H7 (cell line): ENCODE data around the gene CHST11. TPM values are rescaled to one million over a fixed set of nuclear protein-coding genes. Genes with fewer than 3 reads are reported as not detected.

Experiments used
- DNase-seq: peaks from one replicate; pipeline ENCODE4 v3.0.0; 2012
- H3K27me3 ChIP-seq: 2 replicates; pipeline ENCODE4 v1.6.0; 2011; ENCODE audit warnings: mild to moderate bottlenecking, low read length; ENCODE audit not compliant: control insufficient read depth, insufficient read depth
- H3K36me3 ChIP-seq: replicated peaks from 2 replicates; pipeline ENCODE4 v1.5.1; 2011; ENCODE audit warnings: low read length; ENCODE audit not compliant: control insufficient read depth, insufficient read depth
- H3K4me3 ChIP-seq: 2 replicates; pipeline ENCODE4 v1.5.1; 2011; ENCODE audit warnings: low read depth, mild to moderate bottlenecking, control low read depth, low read length, moderate library complexity; ENCODE audit not compliant: insufficient read depth
- total RNA-seq: library from RNA; depleted of rRNA; stranded (reverse); fragments of >200 nt; shearing (Covaris generic); gene quantifications from 2 replicates; pipeline ENCODE4 v1.2.3, GENCODE V29; 2014

Gene CHST11
- total RNA-seq, 1 experiment from 2014 or later, result 14.5 TPM

DNA sequence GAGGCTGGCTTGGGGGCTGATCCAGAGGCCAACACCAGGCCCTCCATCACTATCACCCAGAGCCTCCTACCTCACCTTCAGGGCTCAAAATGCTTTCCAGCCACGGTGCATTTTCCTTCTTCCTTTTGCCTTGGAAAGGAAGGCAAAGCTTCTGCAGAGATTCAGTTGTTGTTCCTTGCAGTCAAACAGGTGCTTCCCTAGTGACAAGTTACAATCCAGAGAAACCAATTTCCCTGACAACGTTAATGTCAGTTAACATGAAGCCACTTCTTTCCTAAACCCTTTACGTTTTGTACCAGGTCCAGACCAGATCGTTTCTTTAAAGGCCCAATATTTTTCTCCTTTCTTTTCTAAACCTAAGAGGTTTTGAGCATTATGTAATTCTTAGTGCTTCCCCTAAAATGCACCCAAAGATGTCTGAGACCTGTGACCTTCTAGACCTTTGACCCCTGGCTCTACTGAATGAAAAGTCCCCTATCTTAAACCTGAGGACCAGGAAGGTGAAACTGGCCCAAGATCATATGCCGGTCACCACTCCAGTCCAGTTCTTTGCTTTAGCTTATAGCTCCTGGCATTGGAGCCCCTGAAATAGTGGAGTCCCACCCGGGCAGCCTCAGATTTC lies 289.8 kb downstream of the CHST11 start:
- no peak for DNase-seq

DNA sequence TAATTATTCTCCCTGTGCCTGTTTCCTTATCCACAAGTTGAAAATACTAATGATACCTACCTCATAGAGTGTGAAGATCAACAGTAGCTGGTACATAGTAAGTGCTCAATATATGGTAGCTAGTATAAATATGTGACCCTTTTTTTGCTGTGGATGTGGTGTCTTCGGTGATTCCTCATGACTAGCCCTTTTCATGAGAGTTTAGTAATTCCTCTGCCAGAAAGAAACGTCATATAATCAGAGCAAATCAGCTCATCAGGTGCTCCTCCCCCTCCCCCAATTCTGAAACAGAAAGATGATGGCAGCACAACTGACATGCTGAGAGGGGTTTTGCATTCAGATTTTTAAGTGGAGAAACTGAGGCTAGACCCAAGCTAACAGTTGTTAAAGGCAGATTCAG lies 290.6 kb downstream of the CHST11 start:
- no peaks in the 10 kb centered on the region for H3K36me3 ChIP-seq
- H3K27me3 ChIP-seq, result no peaks in the 10 kb centered on the region
- no peak for DNase-seq
- no peak overlapping the region for H3K4me3 ChIP-seq

More for the DNA sequence above, 289.8 kb downstream of the CHST11 start:
- H3K36me3 ChIP-seq, result no peaks in the 10 kb centered on the region
- H3K27me3 ChIP-seq, result no peaks in the 10 kb centered on the region
- no peak overlapping the region for H3K4me3 ChIP-seq

DNA sequence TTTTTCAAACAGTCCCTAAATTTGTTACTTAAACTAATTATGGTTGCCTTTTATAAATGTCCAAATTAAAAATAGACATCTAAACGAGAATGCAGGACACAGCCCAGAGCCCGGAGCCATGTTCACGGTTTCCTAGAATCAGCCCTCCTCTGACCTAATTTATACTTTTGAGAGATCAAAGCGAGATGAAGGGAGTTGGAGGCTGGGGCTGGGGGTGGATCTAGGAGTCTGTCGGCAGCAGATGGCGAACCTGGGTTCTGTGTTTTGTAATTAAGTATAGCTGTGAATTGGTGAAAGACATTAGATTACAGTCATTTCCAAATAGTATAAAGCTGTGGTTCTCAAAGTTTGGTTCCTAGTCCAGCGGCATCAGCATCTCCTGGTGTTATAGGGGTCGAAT lies 291.2 kb downstream of the CHST11 start:
- Histone ChIP-seq H3K4me3 (no peak overlapping the region), H3K27me3 (no peaks in the 10 kb centered on the region), H3K36me3 (no peaks in the 10 kb centered on the region)
- no peak for DNase-seq

DNA sequence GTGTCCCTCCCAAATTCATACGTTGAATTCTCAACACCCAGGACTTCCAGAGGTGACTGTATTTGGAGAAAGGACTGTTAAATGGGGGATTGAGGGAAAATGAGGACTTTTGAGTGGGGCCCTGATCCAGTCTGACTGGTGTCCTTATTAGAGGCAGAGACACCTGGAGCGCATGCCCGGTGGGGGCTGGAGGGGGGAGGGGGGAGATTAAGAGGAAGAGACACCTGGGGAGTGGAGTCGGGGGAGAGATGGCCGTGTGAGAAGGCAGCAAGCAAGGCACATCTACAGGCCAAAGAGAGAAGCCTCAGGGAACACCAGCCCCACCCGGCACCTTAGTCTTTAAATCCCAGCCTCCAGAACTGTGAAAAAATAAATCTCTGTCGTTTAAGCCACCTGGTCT lies 291.6 kb downstream of the CHST11 start:
- Histone ChIP-seq H3K36me3 (no peaks in the 10 kb centered on the region), H3K4me3 (no peak overlapping the region), H3K27me3 (no peaks in the 10 kb centered on the region)
- DNase-seq, result no peak

DNA sequence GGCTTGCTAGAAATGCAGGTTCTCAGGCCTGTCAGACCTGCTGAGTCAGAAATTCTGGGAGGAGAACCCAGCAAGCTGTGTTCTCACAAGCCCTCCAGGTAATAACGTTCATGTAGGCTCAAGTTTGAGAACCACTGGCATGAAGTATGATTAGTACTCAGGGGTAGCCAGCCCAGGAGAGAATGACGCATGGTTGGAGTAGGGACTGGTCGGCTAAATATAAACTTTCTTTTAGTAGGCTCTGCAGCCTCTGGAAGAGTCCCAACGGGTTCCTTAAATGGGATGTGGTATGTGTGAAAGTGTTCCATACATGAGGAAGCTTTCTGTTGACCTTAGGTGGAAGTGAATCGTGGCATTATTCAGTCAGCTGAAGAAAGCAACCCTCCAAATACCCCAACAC lies 292.0 kb downstream of the CHST11 start:
- Histone ChIP-seq H3K27me3 (no peaks in the 10 kb centered on the region), H3K36me3 (no peaks in the 10 kb centered on the region), H3K4me3 (no peak overlapping the region)
- DNase-seq, result no peak

DNA sequence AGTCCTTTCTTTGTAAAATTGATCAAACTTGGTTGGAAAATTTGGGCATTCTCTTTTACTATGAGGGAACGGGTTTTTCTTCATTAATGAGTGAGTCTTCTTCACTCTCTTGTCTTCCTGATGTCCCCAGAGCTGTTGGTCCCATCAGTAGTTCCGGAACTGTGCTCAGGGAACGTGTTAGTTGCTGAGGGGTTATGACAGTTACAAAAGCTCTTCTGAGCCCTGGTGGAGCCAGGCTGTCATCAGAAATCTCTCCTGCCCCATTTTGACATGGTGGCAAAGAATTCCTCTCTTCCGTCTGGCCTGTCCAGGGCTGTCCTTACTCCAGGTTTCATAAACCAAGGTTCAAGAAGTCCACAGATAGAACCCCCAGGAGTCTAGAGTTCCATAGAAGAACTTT lies 292.8 kb downstream of the CHST11 start:
- Histone ChIP-seq H3K27me3 (no peaks in the 10 kb centered on the region), H3K4me3 (no peak overlapping the region), H3K36me3 (no peaks in the 10 kb centered on the region)
- peak; percentile 7 for DNase-seq

DNA sequence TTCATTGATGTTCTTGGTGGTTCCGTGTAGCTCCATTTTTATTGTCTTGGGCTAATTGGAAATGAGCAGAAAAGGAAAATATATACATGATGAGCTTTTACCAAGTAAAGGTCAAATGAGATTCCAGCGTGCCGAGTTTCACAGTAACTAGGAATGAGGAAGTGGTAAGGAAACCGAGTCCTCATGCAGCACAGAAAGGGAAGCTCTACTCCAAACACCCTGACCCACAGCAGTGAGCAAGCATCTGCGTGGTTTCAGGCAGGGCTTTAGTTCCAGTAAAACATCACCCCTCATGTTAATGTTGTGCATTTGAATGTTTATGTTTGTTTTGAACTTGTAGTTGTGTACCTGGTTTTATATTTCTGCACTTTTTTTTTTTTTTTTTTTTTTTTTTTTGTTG lies 293.3 kb downstream of the CHST11 start:
- peak; percentile 11 for DNase-seq
- Histone ChIP-seq H3K27me3 (no peaks in the 10 kb centered on the region), H3K4me3 (no peak overlapping the region), H3K36me3 (no peaks in the 10 kb centered on the region)

DNA sequence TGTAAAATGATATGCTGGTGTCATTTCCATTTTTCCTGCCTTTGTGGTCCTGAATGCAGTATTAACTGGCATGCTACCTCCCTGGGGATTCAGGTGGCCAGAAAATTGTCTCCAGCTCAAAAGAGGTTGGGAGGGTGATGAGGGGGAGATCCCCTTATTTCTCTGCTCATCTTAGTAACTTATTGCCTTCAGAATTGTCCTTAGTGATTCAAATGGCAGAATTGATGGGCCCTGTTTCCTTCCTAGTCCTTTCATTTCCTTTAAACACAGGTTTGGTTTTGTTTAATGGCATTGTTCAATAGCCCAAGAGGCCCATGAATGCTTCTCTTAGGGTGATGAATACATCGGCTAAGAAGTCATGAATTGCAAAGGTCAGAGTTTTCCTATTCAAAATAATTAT lies 294.4 kb downstream of the CHST11 start:
- Histone ChIP-seq H3K36me3 (no peaks in the 10 kb centered on the region), H3K27me3 (no peaks in the 10 kb centered on the region)
- DNase-seq, result peak; percentile 39

DNA sequence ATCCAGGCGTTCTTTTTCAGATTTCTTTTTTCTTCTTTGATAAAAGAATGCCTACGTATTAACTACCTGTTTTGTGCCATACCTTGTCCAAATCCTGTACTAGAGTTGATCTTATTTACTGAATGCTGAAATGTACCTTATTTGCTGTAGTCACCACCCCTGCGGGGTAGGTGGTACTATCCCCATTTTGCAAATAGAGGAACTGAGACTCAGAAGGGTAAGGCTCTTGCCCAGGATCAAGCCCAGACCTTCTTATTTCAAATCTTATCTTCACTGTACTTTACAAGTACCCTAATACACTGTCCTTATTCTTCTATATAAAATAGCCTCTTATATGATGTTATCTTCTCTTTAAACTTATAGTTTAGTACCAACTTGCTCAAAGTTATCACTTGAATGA lies 294.8 kb downstream of the CHST11 start:
- peak; percentile 14 for DNase-seq
- Histone ChIP-seq H3K4me3 (no peak overlapping the region), H3K36me3 (no peaks in the 10 kb centered on the region), H3K27me3 (no peaks in the 10 kb centered on the region)

More for the DNA sequence above, 294.4 kb downstream of the CHST11 start:
- H3K4me3 ChIP-seq, result no peak overlapping the region

DNA sequence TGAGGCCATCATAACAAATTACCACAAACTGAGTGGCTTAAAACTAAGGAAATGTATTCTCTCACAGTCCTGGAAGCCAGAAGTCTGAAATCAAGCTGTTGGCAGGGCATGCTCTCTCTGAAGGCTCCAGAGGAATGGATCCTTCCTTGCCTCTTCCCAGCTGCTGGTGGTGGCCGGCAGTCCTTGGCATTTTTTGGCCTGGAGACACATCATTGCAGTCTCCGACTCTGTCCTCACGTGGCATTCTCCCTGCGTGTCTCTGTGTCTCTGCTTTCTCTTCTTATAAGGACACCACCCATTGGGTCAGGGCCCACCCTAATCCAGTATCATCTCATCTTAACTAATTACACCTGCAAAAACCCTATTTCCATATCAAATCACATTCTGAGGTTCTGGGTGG lies 295.3 kb downstream of the CHST11 start:
- Histone ChIP-seq H3K36me3 (no peaks in the 10 kb centered on the region), H3K4me3 (no peak overlapping the region), H3K27me3 (no peaks in the 10 kb centered on the region)
- DNase-seq, result no peak

DNA sequence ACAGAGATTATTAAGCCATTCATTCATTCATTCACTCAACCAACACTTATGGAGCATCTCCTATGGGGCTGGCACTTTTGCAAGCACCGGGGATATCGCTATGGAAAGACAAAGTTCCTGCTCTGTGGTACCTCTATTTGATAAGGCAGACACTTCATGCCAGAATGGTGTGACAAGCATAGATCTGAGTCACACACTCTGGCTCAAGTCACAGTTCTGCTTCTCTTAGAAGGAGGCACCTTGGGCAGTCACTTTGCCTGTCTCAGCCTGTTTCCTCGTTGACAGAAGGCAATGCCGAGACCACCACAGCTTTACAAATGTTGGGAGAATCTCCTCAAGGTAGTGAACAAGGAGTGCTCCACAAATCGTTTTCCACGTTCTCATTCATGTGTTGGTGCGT lies 296.1 kb downstream of the CHST11 start:
- H3K36me3 ChIP-seq, result no peaks in the 10 kb centered on the region
- no peaks in the 10 kb centered on the region for H3K27me3 ChIP-seq
- DNase-seq, result peak; percentile 2
- H3K4me3 ChIP-seq, result no peak overlapping the region

DNA sequence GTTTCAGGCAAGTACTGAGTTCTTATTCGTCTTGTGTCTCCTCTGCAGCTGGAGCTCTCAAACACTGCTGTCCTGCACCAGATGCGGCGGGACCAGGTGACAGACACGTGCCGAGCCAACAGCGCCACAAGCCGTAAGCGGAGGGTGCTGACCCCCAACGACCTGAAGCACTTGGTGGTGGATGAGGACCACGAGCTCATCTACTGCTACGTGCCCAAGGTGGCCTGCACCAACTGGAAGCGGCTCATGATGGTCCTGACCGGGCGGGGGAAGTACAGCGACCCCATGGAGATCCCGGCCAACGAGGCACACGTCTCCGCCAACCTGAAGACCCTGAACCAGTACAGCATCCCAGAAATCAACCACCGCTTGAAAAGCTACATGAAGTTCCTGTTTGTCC lies 300.2 kb downstream of the CHST11 start:
- DNase-seq, result peak; percentile 2
- no peak overlapping the region for H3K4me3 ChIP-seq
- no peaks in the 10 kb centered on the region for H3K27me3 ChIP-seq
- no peaks in the 10 kb centered on the region for H3K36me3 ChIP-seq

DNA sequence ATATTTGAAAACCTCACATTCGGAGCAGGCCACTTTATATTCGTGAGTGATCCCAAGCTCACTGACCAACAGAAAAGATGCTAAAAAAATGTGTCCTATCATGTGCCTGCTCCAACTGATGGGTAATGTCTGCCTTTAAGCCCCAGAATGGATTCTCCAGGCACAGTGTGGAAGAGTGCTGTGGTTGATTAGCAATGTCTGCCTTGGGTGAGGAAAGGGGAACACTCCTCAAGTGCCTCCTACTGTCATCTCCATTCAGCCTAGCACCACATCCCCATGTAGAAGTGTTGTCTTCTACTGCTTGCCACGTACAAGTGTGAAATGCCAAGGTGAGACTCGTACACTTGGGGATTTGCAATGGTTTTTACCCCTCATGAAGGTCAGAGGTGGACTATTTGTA lies 302.0 kb downstream of the CHST11 start:
- Histone ChIP-seq H3K27me3 (no peaks in the 10 kb centered on the region), H3K36me3 (no peaks in the 10 kb centered on the region), H3K4me3 (no peak overlapping the region)
- DNase-seq, result peak; percentile 3

DNA sequence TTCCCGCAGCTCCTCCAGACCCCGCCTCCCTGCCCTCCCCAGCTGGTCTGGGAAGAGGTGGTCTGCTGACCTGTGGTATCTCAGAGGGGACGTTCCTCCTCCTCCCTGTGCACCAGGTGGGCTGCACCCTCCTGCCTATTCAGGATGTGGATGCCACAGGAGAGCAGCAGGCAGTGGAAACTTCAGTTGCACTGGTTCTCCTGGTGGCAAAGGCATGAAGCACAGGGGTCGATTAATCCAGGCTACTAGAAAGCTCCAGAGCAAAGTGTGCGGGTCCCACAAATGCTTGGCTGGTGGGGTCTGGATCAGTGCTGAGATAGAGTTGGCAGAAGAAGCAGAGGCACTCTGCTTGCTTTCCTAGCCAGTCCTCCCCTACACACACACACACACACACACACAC lies 304.3 kb downstream of the CHST11 start:
- Histone ChIP-seq H3K4me3 (no peak overlapping the region), H3K27me3 (no peaks in the 10 kb centered on the region), H3K36me3 (no peaks in the 10 kb centered on the region)
- peak; percentile 52 for DNase-seq

DNA sequence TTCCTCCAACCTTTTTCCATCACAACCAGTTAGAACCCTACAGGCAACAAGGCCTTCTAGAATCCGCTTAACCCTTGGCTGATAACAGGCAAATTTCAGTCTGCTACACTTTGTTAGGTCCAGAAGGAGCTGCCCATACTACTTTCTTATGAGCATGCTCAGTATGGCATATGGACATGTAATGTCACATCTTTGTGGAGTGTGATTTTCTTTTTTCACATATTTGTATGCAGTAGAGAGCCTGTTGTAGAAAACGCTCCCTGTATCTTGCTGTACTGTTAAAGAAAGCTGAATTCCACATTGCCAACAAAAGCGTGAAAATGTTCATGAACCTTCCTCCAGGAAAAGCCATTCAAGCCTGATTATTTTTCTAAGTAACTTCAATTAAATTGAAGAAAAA lies 304.9 kb downstream of the CHST11 start:
- no peak overlapping the region for H3K4me3 ChIP-seq
- DNase-seq, result no peak
- no peaks in the 10 kb centered on the region for H3K36me3 ChIP-seq
- H3K27me3 ChIP-seq, result no peaks in the 10 kb centered on the region
